HG03025 (cell line): ENCODE measurements around the gene VPS26B.
"Not testable (repeated sequence)": the region's sequence is repeated elsewhere in the genome, so short reads cannot be mapped to it uniquely, and the experiment has no call there.

ENCODE experiments used
- ATAC-seq: cut with Tn5 transposase; IDR thresholded peaks from one replicate; pipeline ENCODE4 v1.9.1; 2021; ENCODE audit warnings: mild to moderate bottlenecking, moderate library complexity; ENCODE audit not compliant: unreplicated experiment, low FRiP score

The VPS26B gene

DNA sequence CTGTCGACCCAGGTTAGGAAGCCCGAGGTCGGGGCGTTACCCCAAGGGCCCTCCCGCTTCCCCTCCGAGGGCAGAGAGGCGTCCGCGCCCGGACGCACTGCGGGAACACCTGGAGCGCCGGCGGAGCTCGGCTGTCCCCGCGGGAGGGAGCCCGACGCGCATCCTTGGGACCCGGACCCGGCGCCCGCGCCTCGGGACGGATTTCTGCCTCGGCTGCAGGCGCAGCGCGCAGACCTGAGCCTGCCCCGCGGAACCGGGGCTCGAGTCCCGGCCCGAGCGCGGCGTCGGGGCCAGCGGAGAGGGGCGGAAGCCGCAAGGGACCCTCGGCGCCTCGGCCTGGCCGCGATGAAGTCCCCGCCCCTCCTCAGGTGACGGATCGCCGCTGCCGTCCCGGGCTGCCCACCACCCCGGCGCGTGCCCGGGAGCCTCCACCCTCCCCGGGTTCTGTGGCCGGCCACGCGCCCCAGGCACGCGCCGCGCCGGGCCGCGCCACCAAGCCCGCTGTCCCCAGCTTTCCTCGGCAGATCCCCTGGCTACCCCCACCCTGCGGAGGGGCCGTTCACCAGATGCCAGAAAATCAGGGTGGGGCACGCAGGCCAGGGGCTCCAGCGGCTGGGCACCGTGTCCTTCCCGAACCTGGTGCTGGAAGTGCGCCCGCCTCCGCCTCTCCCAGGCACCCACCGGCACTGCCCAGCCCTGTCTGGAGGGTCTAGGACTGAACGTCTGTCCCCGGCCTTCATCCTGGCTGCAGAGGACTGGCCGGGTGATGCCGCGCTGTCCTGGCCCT is 52.1 kb downstream of the VPS26B start:
- ATAC-seq, result no peak

GRCh38 chr11:134277183-134278001 is 52.9 kb downstream of the VPS26B start:
- ATAC-seq, result no peak

DNA sequence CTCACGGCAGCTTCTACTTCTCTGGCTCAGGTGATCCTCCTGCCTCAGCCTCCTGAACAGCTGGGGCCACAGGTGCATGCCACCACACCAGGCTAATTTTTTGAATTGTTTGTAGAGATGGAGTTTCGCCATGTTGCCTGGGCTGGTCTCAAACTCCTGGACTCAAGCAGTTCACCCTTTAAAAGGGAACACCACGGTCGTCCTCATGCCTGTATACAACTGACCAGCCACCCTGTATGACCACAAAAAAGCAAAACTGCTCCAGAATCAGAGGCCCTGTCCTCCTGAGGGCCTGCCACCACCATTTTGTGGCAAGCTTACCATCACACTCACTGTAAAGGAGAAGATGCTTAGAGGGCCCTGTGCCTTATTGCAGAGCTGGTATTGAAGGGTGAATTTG is 53.9 kb downstream of the VPS26B start:
- ATAC-seq, result no peak

DNA sequence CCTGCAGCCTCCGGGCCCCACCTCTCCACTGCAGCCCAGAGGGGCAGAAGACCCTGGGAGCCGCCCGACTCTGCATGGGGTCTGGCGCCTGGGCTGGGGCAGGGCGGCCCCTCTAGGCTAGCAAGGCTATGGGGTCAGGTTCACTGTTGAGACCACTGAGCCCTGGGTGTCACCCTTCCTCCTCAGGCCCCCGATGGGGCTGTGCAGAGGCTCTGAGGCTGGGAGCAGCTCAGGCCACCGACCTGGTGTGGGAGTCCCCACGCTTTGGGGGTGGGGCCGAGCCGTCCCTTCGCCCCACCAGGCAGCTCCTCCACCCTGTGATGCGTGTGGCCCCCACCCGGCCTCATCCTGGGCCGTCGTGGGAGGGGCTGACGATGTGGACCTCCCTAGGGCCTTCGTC is 57.2 kb downstream of the VPS26B start:
- not testable (repeated sequence) for ATAC-seq

- no peak for ATAC-seq
Measured at GRCh38 chr11:134282121-134283045, 57.9 kb downstream of the VPS26B start.

DNA sequence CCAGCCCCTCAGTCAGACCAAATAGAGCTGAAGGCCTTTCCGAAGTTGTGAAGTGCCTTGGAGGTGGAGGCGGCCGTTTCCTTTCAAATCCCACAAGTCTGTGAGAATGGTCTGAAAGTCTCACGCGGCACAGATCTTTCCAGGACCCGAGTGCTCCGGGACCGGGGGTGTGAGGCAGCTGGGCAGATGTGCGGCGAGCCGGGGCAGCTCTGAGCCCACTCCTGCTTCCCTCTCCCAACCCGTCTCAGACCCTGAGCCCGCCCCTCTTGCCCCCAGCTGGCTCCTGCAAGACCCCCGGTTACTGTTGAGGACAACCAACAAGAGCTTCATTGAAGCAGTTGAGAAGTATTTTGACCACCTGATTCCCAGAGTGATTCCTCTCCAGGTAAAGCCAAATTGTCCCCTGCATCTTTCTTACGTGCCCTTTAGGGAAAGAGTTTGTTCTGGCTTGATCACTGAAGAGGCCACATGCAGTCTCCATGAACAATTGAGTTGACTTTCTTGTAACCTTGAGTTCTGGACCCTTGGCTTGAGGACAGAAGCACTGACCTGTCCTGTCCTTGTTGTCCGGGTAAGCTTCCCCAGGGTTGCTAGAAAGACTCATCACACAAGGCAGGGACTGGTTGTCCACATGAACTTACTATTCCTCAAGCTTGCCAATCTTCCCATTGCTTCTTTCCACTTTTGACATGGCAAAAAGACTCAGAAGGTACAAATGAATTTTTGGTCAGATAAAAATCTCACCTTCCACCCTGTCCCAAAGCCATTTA is 59.2 kb downstream of the VPS26B start:
- no peak for ATAC-seq

DNA sequence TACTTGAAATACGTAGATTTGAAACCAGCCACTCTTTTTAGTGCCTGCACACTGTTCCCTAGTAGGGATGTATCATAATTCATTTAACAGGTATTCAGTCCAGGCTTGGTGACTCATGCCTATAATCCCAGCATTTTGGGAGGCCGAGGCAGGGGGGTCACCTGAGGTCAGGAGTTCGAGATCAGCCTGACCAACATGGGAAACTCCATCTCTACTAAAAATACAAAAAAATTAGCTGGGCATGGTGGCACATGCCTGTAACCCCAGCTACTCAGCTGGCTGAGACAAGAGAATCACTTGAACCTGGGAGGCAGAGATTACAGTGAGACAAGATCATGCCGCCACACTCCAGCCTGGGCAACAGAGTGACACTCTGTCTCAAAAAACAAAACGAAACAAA is 59.9 kb downstream of the VPS26B start:
- ATAC-seq, result not testable (repeated sequence)

- ATAC-seq, result no peak
Measured at GRCh38 chr11:134287561-134287960, 63.1 kb downstream of the VPS26B start.

- ATAC-seq, result no peak
Measured at GRCh38 chr11:134288486-134288885, 64.0 kb downstream of the VPS26B start.

DNA sequence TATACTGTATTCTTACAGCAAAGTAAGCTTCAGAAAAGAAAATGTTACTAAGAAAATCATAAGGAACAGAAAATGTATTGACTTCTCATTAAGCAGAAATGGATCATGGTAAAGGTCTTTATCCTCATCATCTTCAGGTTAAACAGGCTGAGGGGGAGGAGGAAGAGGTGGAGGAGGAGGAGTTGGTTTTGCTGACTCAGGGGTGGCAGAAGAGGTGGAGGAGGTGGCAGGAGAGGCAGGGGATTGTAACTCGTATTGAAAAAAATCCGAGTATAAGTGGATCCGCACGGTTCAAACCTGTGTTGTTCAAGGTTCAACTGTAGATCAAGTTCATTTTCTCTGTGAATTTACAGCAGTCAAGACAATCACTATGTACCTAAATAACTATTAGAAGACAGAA is 64.7 kb downstream of the VPS26B start:
- ATAC-seq, result no peak

DNA sequence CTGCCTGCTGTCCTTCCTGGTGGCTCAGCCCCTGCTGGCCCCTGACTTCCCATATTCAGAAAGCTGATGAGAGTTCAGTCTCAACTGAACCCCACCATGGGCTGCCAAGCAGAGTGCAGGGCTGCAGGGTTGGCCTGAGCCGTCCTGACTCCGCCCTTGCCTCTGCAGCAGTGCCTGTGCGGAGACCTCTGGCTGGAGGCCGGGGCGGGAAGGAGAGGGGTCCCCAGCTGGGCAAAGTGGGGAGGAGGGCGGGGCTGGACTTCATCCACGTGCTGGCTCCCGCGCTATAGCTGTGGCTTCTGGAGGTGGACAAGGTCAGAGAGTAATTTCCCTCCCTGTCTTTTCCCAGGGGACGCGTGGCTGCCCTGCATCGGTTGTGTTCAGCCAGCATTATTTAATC is 65.3 kb downstream of the VPS26B start:
- ATAC-seq, result no peak

DNA sequence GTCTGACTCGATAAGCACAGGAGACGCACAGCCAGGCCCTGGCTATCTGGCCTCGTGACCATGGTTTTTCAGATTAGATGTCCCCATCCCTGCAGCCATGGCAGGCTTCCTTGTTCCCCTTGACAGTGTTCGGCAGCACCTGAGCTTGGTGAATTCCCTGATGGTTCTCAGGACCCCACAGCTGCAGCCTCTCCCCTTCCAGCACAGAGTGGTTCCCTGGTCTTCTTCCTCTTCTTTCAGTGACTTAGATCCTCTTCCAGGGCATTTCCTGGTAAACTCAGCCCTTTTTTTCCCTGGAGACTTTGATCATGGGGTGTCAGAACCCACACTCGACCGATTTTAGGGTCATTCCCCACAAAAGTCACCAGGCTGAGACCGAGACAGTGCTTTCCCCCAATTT is 66.2 kb downstream of the VPS26B start:
- no peak for ATAC-seq

GRCh38 chr11:134291196-134291595 is 66.7 kb downstream of the VPS26B start:
- ATAC-seq, result no peak

- ATAC-seq, result no peak
Measured at GRCh38 chr11:134292661-134293060, 68.2 kb downstream of the VPS26B start.

DNA sequence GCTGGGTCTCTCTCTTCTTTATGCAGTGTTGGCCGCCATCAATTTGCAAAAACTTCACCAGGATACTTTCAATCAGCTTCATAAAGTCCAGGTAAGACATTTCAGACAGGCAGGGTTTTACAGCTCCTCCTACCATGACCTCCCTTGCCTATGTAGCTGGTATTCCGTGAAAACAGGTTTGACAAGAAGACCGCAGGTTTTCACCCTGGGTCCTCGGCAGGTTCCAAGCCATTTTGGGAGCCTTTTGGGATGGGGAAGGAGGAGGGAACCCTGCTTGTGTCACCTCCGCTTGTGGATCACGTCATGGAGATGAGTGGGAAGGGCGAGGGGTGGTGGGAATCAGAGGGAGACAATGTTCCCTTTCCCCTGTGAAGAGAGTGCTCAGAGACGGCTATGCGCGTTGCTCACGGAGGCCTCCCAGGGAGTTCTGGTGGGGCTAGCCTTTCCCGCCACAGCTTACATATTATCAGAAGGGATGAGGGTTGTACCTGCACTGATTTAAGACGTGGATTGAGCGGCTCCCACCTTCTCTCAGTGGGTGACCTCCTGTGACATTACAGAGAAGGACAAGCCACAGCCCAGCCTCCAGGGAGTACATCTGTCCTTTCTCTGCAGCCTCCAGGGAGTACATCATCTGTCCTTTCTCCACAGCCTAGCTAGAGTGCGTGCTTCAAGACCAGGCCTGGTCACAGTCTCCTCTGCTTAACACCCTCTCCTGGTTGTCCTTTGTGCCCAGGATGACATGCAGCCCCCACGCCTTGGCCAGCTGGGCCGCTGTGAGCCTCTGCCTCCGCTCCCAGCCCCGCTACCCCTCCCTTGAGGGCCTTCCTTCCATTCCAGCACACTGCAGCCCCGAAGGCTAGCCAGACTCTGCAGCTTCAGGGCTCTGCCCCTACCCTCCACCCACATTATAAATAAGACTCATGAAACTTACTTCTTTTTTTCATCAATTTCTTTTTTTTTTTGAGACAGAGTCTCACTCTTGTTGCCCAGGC is 68.9 kb downstream of the VPS26B start:
- no peak for ATAC-seq

DNA sequence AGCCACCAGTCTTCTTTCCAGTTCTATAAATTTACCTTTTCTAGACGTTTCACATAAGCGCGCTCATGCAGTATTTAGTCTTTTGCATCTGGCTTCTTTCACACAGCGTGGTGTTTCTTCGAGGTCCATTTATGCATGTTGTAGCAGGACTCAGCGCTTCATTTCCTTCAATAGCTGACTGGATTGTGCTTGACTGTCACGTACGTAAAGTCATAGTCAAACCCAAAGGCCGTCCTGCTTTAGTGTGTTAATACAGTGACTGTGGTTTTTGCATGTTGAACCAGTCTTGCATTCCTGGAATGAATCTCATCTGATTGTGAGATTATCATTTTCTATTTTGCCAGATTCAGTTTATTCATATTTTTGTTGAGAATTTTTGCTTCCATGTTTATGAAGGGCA is 70.2 kb downstream of the VPS26B start:
- no peak for ATAC-seq
